Endothelial cell of umbilical vein (primary cell): ENCODE results near the gene SLC66A2. TPM values are rescaled to one million over a fixed set of nuclear protein-coding genes. Genes with fewer than 3 reads are reported as not detected.

Experiments used
- BruUV-seq: library from RNA; stranded (reverse); fragments of 400-500 nt; replicated peaks from 2 replicates; lab custom pipeline; 2021; lab: Mats Ljungman, UMichigan
- CTCF ChIA-PET: fragments of 300-600, 350-600 bp; sonication (Branson Sonifier 250); formaldehyde crosslinking; loops from one replicate; lab custom pipeline; 2021; ENCODE audit warnings: antibody characterized with exemption, inconsistent platforms; lab: Charles Lee
- POLR2A ChIA-PET: fragments of 300-600, 350-600 bp; sonication (Branson Sonifier 250); formaldehyde crosslinking; loops from one replicate; lab custom pipeline; 2021; ENCODE audit warnings: antibody characterized with exemption, inconsistent platforms; lab: Charles Lee
- DNase-seq: peaks from one replicate; pipeline ENCODE4 v3.0.0-alpha.2; 2011; ENCODE audit warnings: low read depth, low spot score
- FAIRE-seq: peaks from 2 replicates; lab custom pipeline; 2011; peaks lifted over from hg19 to GRCh38; lab: Jason Lieb, UNC
- H2AFZ ChIP-seq: 2 replicates; pipeline ENCODE4 v1.6.0; 2012; ENCODE audit warnings: low read depth, low read length, control low read depth, inconsistent platforms
- H3K27ac ChIP-seq: 2 replicates; pipeline ENCODE4 v1.5.1; 2011; ENCODE audit warnings: low read depth, mild to moderate bottlenecking, control low read depth, low read length, moderate library complexity; ENCODE audit not compliant: insufficient read depth
- H3K27me3 ChIP-seq, 2 experiments: 2 replicates each; pipeline versions ENCODE4 v1.6.0 to v1.6.1; 2011; ENCODE audit warnings: low read length in 2 of 2, mixed read lengths in 1 of 2; ENCODE audit not compliant: control insufficient read depth in 2 of 2, insufficient read depth in 2 of 2
- H3K36me3 ChIP-seq, 2 experiments: 2 replicates in 1 of 2; 3 replicates in 1 of 2; pipeline ENCODE4 v1.5.1; 2011; ENCODE audit warnings: low read length in 2 of 2, mild to moderate bottlenecking in 1 of 2, moderate library complexity in 1 of 2; ENCODE audit not compliant: control insufficient read depth in 2 of 2, insufficient read depth in 2 of 2; ENCODE audit errors: extremely low read depth in 1 of 2
- H3K4me1 ChIP-seq: 3 replicates; pipeline ENCODE4 v1.5.1; 2011; ENCODE audit warnings: mild to moderate bottlenecking, low read length; ENCODE audit not compliant: control insufficient read depth, insufficient read depth; ENCODE audit errors: extremely low read depth
- H3K4me2 ChIP-seq: 2 replicates; pipeline ENCODE4 v1.6.1; 2011; ENCODE audit warnings: low read length, control low read depth, mixed read lengths; ENCODE audit not compliant: insufficient read depth
- H3K4me3 ChIP-seq, 3 experiments: fragments of 200-600 bp in 1 of 3; sonication (generic), shearing (Covaris generic) in 1 of 3; replicated peaks in 1 of 3; 2 replicates each; pipeline ENCODE4 v1.5.1; 2011 to 2016; ENCODE audit warnings: control low read depth in 3 of 3, low read length in 3 of 3, mild to moderate bottlenecking in 2 of 3, inconsistent platforms in 1 of 3, low read depth in 1 of 3, moderate library complexity in 1 of 3; ENCODE audit not compliant: insufficient read depth in 1 of 3
- H3K79me2 ChIP-seq: 2 replicates; pipeline ENCODE4 v1.6.0; 2012; ENCODE audit warnings: low read length, inconsistent platforms; ENCODE audit not compliant: control insufficient read depth, insufficient read depth
- H3K9ac ChIP-seq: replicated peaks from 2 replicates; pipeline ENCODE3; 2011; ENCODE audit warnings: low read length, control low read depth; ENCODE audit not compliant: insufficient read depth; ENCODE audit errors: extremely low read depth
- H3K9me1 ChIP-seq: replicated peaks from 3 replicates; pipeline ENCODE4 v1.6.0; 2011; ENCODE audit warnings: mild to moderate bottlenecking, low read length; ENCODE audit not compliant: control insufficient read depth, insufficient read depth; ENCODE audit errors: extremely low read depth
- H3K9me3 ChIP-seq: replicated peaks from 2 replicates; pipeline ENCODE4 v1.5.1; 2012; ENCODE audit warnings: low read length, inconsistent platforms; ENCODE audit not compliant: control insufficient read depth, insufficient read depth
- H4K20me1 ChIP-seq: replicated peaks from 2 replicates; pipeline ENCODE3; 2011; ENCODE audit warnings: mild to moderate bottlenecking, low read length; ENCODE audit not compliant: control insufficient read depth, insufficient read depth; ENCODE audit errors: extremely low read depth
- EZH2 ChIP-seq: IDR thresholded peaks from 2 replicates; pipeline ENCODE4 v1.6.1; 2012; ENCODE audit warnings: borderline replicate concordance, low read depth, mild to moderate bottlenecking, moderate library complexity, low read length, inconsistent platforms; ENCODE audit not compliant: severe bottlenecking
- FOS ChIP-seq: IDR thresholded peaks from 2 replicates; pipeline ENCODE4 v1.6.1; 2011; ENCODE audit warnings: mild to moderate bottlenecking, low read length, moderate library complexity, borderline replicate concordance; ENCODE audit not compliant: insufficient read depth
- GATA2 ChIP-seq: IDR thresholded peaks from 2 replicates; pipeline ENCODE4 v1.7.0; 2011; ENCODE audit warnings: low read depth, mild to moderate bottlenecking, moderate library complexity, mixed read lengths, low read length; ENCODE audit not compliant: insufficient read length, insufficient read depth
- JUN ChIP-seq: IDR thresholded peaks from 2 replicates; pipeline ENCODE4 v1.6.1; 2011; ENCODE audit warnings: borderline replicate concordance, low read depth; ENCODE audit not compliant: insufficient read length, insufficient read depth
- MYC ChIP-seq: IDR thresholded peaks from one replicate; pipeline ENCODE4 v1.6.1; 2011; ENCODE audit warnings: mild to moderate bottlenecking, low read depth, low read length
- POLR2AphosphoS5 ChIP-seq: IDR thresholded peaks from 2 replicates; pipeline ENCODE4 v1.6.1; 2012; ENCODE audit warnings: low read depth, mild to moderate bottlenecking, control low read depth, low read length, moderate library complexity; ENCODE audit not compliant: insufficient read depth
- dilution Hi-C: fragments of 300-500 bp; cut with MboI; formaldehyde crosslinking; loops from one replicate; pipeline ENCODE4 v1.15.0; 2019; ENCODE audit warnings: low sequenced_read_pairs; ENCODE audit not compliant: extremely low pct_ligation_motif_present
- intact Hi-C: fragments of 100-400 bp; cut with micrococcal nuclease; formaldehyde crosslinking; loops from one replicate; pipeline ENCODE4 v1.10.0; 2022
- polyA plus RNA-seq, 4 experiments: library from polyadenylated mRNA; depleted of rRNA in 3 of 4; stranded (reverse) in 3 of 4; unstranded in 1 of 4; fragments of >200 nt; gene quantifications; 2 replicates each; pipeline versions ENCODE4 v1.2.1 to v1.2.3, GENCODE V29; 2011 to 2012; ENCODE audit warnings: missing spikeins in 1 of 4
- total RNA-seq: library from RNA; stranded (reverse); gene quantifications from 2 replicates; pipeline ENCODE4 v1.2.3, GENCODE V29; 2021
- TF ChIP-seq, protein P1 (sequence below): IDR thresholded peaks from 2 replicates; pipeline ENCODE4 v1.6.1; 2011; ENCODE audit not compliant: insufficient read depth, insufficient read length
- TF ChIP-seq, protein P2 (sequence below), 2 donors: IDR thresholded peaks; 1 replicate in 1 of 2; 2 replicates in 1 of 2; pipeline ENCODE4 v1.5.1; 2011; ENCODE audit warnings: low read length in 2 of 2, mild to moderate bottlenecking in 2 of 2, moderate library complexity in 2 of 2, control low read depth in 1 of 2, inconsistent platforms in 1 of 2, low read depth in 1 of 2; ENCODE audit not compliant: insufficient read depth in 1 of 2; ENCODE audit errors: extremely low read depth in 1 of 2

SLC66A2 gene
- total and polyA plus RNA-seq, 2 donors (not counting 3 experiments of a cell fraction or from before 2014, with no cell fraction given): 32.5 to 37.1 TPM

GRCh38 chr18:79980585-79980984 lies 29.1 kb upstream of the SLC66A2 start:
- Histone ChIP-seq H2AFZ (no peak overlapping the region), H3K9me1 (no peaks in the 10 kb centered on the region), H3K4me2 (no peak overlapping the region), H4K20me1 (no peaks in the 10 kb centered on the region), H3K79me2 (peaks cover 98% of the 10 kb centered on the region), H3K4me1 (no peaks in the 10 kb centered on the region), H3K27me3 (no peaks in the 10 kb centered on the region), H3K36me3 (peaks cover 8 to 9% of the 10 kb centered on the region in 2 experiments), H3K9me3 (no peaks in the 10 kb centered on the region), H3K4me3 (no peak overlapping the region), H3K9ac (no peak overlapping the region), H3K27ac (no peak overlapping the region)
- ChIA-PET CTCF (no interaction called here), POLR2A (no interaction called here)
- no TSS peak for BruUV-seq
- intact Hi-C loops (no loop called here), dilution Hi-C loops (no loop called here)
- FAIRE-seq: no peak
- TF ChIP-seq GATA2 (no peak), MYC (no peak), JUN (no peak), POLR2AphosphoS5 (no peak), FOS (no peak), EZH2 (no peak)
- TF ChIP-seq, protein P1, sequence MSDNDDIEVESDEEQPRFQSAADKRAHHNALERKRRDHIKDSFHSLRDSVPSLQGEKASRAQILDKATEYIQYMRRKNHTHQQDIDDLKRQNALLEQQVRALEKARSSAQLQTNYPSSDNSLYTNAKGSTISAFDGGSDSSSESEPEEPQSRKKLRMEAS: peak; percentile 15
- TF ChIP-seq, protein P2, sequence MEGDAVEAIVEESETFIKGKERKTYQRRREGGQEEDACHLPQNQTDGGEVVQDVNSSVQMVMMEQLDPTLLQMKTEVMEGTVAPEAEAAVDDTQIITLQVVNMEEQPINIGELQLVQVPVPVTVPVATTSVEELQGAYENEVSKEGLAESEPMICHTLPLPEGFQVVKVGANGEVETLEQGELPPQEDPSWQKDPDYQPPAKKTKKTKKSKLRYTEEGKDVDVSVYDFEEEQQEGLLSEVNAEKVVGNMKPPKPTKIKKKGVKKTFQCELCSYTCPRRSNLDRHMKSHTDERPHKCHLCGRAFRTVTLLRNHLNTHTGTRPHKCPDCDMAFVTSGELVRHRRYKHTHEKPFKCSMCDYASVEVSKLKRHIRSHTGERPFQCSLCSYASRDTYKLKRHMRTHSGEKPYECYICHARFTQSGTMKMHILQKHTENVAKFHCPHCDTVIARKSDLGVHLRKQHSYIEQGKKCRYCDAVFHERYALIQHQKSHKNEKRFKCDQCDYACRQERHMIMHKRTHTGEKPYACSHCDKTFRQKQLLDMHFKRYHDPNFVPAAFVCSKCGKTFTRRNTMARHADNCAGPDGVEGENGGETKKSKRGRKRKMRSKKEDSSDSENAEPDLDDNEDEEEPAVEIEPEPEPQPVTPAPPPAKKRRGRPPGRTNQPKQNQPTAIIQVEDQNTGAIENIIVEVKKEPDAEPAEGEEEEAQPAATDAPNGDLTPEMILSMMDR (IDR thresholded peaks at IDR 0.05; ENCODE audit: extremely low read depth in 1 of 2, insufficient read depth in 1 of 2, low read depth in 1 of 2, low read length in 2 of 2): no peak
- no peak for DNase-seq
